Measurements from ENCODE around the gene ENTPD1.
"Not testable (repeated sequence)": the region's sequence is repeated elsewhere in the genome, so short reads cannot be mapped to it uniquely, and the experiment has no call there.

The ENTPD1 gene

GRCh38 chr10:95756041-95756761 is at the start of gene ENTPD1:
Gene ENTPD1 (plus strand): TSS chr10:95756163. CDS start chr10:95756240, 77 bp downstream.
- Histone ChIP-seq H3K27ac (ENCODE audit: low read depth, low read length) (peak within 1 kb of the TSS; percentile 84), H3K27me3 (ENCODE audit: control insufficient read depth, insufficient read depth, low read length) (no peaks in the 10 kb centered on the region), H3K36me3 (ENCODE audit: control insufficient read depth, insufficient read depth, low read length) (no peaks in the 10 kb centered on the region), H3K9ac (ENCODE audit: low read length) (peak within 1 kb of the TSS; percentile 34), H3K4me1 (ENCODE audit: control insufficient read depth, insufficient read depth, low read length) (peaks cover 24% of the 10 kb centered on the region), H3K4me3 (ENCODE audit: low read length) (peak within 1 kb of the TSS; percentile 65)

DNA sequence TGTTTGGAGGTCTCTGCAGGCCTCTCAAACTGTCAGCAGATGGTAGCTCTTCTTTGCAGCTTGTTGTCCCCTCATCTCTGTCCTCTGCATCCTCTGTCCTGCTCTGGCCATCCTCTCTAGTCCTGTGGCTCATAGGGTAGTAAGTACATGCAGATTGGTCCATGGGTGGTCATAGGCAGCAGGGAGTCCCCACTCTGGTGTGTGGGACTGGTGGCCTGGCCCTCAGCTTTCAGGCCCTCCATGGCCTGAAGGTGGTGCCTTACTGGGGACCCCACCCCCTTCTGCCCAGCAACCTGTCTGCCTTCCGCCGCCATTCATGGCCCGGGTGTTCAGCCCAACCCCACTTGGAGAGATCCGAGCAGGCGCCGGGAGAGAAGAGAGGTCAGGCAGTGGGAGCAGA is 49.4 kb upstream of the ENTPD1 start:
- Histone ChIP-seq H3K36me3 (ENCODE audit: control insufficient read depth, insufficient read depth, low read length) (no peaks in the 10 kb centered on the region), H3K9ac (ENCODE audit: low read length) (no peak overlapping the region), H3K27me3 (ENCODE audit: control insufficient read depth, insufficient read depth, low read length) (no peaks in the 10 kb centered on the region), H3K27ac (ENCODE audit: low read depth, low read length) (no peak overlapping the region), H3K4me3 (ENCODE audit: low read length) (no peak overlapping the region), H3K4me1 (ENCODE audit: control insufficient read depth, insufficient read depth, low read length) (no peaks in the 10 kb centered on the region)

- H3K4me1 ChIP-seq (ENCODE audit: control insufficient read depth, insufficient read depth, low read length): no peaks in the 10 kb centered on the region
- H3K9ac ChIP-seq (ENCODE audit: low read length): no peak overlapping the region
- H3K4me3 ChIP-seq (ENCODE audit: low read length): no peak overlapping the region
- no peaks in the 10 kb centered on the region for H3K36me3 ChIP-seq (ENCODE audit: control insufficient read depth, insufficient read depth, low read length)
- H3K27ac ChIP-seq (ENCODE audit: low read depth, low read length): no peak overlapping the region
- H3K27me3 ChIP-seq (ENCODE audit: control insufficient read depth, insufficient read depth, low read length): no peaks in the 10 kb centered on the region
Observed at GRCh38 chr10:95706990-95707389, 49.0 kb upstream of the ENTPD1 start.

- Histone ChIP-seq H3K27ac (ENCODE audit: low read depth, low read length) (no peak overlapping the region), H3K4me3 (ENCODE audit: low read length) (no peak overlapping the region), H3K9ac (ENCODE audit: low read length) (no peak overlapping the region), H3K4me1 (ENCODE audit: control insufficient read depth, insufficient read depth, low read length) (no peaks in the 10 kb centered on the region), H3K27me3 (ENCODE audit: control insufficient read depth, insufficient read depth, low read length) (no peaks in the 10 kb centered on the region), H3K36me3 (ENCODE audit: control insufficient read depth, insufficient read depth, low read length) (no peaks in the 10 kb centered on the region)
Observed at GRCh38 chr10:95711492-95711891, 44.5 kb upstream of the ENTPD1 start.

DNA sequence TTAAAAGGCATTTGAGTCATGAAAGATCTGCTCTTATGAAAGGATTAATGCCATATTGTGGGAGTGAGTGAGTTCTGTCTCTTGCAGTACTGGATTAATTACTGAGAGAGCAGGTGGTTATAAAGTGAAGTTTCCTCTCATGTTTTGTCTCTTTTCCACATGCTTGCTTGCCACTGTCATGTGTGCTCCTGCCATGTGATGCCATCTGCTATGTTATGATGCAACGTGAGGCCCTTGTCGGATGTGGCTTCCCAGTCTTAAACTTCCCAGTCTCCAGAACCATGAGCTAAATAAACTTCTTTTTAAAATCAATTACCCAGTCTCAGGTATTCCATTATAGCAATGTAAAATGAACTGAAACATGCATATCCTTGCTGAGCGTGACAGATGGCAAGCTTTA is 39.5 kb upstream of the ENTPD1 start:
- H3K4me3 ChIP-seq (ENCODE audit: low read length): no peak overlapping the region
- H3K27me3 ChIP-seq (ENCODE audit: control insufficient read depth, insufficient read depth, low read length): no peaks in the 10 kb centered on the region
- no peaks in the 10 kb centered on the region for H3K4me1 ChIP-seq (ENCODE audit: control insufficient read depth, insufficient read depth, low read length)
- H3K36me3 ChIP-seq (ENCODE audit: control insufficient read depth, insufficient read depth, low read length): no peaks in the 10 kb centered on the region
- H3K27ac ChIP-seq (ENCODE audit: low read depth, low read length): no peak overlapping the region
- H3K9ac ChIP-seq (ENCODE audit: low read length): no peak overlapping the region

DNA sequence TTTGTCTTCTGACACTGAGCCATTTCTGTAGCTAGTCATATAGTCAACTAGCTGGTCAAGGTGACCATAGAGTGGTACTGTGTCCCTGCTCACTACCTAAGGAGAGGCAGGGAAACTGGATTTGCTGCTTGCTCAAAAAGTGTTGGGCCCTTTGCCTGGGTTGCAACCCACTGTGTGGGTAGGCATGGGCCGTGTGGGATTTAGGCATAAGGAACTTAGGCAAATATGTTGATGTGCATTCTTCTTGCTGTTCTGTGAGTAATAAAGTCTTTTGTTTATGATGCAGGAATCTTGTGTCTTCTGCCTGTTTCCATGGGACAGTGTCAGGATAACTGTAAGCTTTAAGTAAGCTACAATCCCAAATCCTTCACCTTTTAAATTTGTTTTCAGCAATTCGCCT is 39.1 kb upstream of the ENTPD1 start:
- no peaks in the 10 kb centered on the region for H3K27me3 ChIP-seq (ENCODE audit: control insufficient read depth, insufficient read depth, low read length)
- no peak overlapping the region for H3K27ac ChIP-seq (ENCODE audit: low read depth, low read length)
- H3K36me3 ChIP-seq (ENCODE audit: control insufficient read depth, insufficient read depth, low read length): no peaks in the 10 kb centered on the region
- no peaks in the 10 kb centered on the region for H3K4me1 ChIP-seq (ENCODE audit: control insufficient read depth, insufficient read depth, low read length)
- H3K9ac ChIP-seq (ENCODE audit: low read length): no peak overlapping the region
- H3K4me3 ChIP-seq (ENCODE audit: low read length): no peak overlapping the region

- H3K4me3 ChIP-seq (ENCODE audit: low read length); H3K36me3 ChIP-seq (ENCODE audit: control insufficient read depth, insufficient read depth, low read length); H3K4me1 ChIP-seq (ENCODE audit: control insufficient read depth, insufficient read depth, low read length); H3K9ac ChIP-seq (ENCODE audit: low read length); H3K27me3 ChIP-seq (ENCODE audit: control insufficient read depth, insufficient read depth, low read length); H3K27ac ChIP-seq (ENCODE audit: low read depth, low read length): not testable (repeated sequence)
Observed at GRCh38 chr10:95720745-95721144, 35.2 kb upstream of the ENTPD1 start.

- H3K9ac ChIP-seq (ENCODE audit: low read length); H3K4me1 ChIP-seq (ENCODE audit: control insufficient read depth, insufficient read depth, low read length); H3K27ac ChIP-seq (ENCODE audit: low read depth, low read length); H3K27me3 ChIP-seq (ENCODE audit: control insufficient read depth, insufficient read depth, low read length); H3K4me3 ChIP-seq (ENCODE audit: low read length); H3K36me3 ChIP-seq (ENCODE audit: control insufficient read depth, insufficient read depth, low read length): not testable (repeated sequence)
Observed at GRCh38 chr10:95722496-95722895, 33.5 kb upstream of the ENTPD1 start.

- H3K27me3 ChIP-seq (ENCODE audit: control insufficient read depth, insufficient read depth, low read length): no peaks in the 10 kb centered on the region
- no peak overlapping the region for H3K9ac ChIP-seq (ENCODE audit: low read length)
- H3K4me3 ChIP-seq (ENCODE audit: low read length): no peak overlapping the region
- H3K27ac ChIP-seq (ENCODE audit: low read depth, low read length): no peak overlapping the region
- no peaks in the 10 kb centered on the region for H3K4me1 ChIP-seq (ENCODE audit: control insufficient read depth, insufficient read depth, low read length)
- H3K36me3 ChIP-seq (ENCODE audit: control insufficient read depth, insufficient read depth, low read length): no peaks in the 10 kb centered on the region
Observed at GRCh38 chr10:95728526-95728925, 27.4 kb upstream of the ENTPD1 start.

- Histone ChIP-seq H3K9ac (ENCODE audit: low read length) (no peak overlapping the region), H3K27me3 (ENCODE audit: control insufficient read depth, insufficient read depth, low read length) (no peaks in the 10 kb centered on the region), H3K27ac (ENCODE audit: low read depth, low read length) (no peak overlapping the region), H3K4me1 (ENCODE audit: control insufficient read depth, insufficient read depth, low read length) (peaks cover 3% of the 10 kb centered on the region), H3K36me3 (ENCODE audit: control insufficient read depth, insufficient read depth, low read length) (no peaks in the 10 kb centered on the region), H3K4me3 (ENCODE audit: low read length) (no peak overlapping the region)
Observed at GRCh38 chr10:95729323-95730055, 26.5 kb upstream of the ENTPD1 start.

- no peaks in the 10 kb centered on the region for H3K27me3 ChIP-seq (ENCODE audit: control insufficient read depth, insufficient read depth, low read length)
- no peak overlapping the region for H3K4me3 ChIP-seq (ENCODE audit: low read length)
- peaks cover 3% of the 10 kb centered on the region for H3K4me1 ChIP-seq (ENCODE audit: control insufficient read depth, insufficient read depth, low read length)
- H3K27ac ChIP-seq (ENCODE audit: low read depth, low read length): no peak overlapping the region
- no peak overlapping the region for H3K9ac ChIP-seq (ENCODE audit: low read length)
- H3K36me3 ChIP-seq (ENCODE audit: control insufficient read depth, insufficient read depth, low read length): no peaks in the 10 kb centered on the region
Observed at GRCh38 chr10:95730233-95730632, 25.7 kb upstream of the ENTPD1 start.

DNA sequence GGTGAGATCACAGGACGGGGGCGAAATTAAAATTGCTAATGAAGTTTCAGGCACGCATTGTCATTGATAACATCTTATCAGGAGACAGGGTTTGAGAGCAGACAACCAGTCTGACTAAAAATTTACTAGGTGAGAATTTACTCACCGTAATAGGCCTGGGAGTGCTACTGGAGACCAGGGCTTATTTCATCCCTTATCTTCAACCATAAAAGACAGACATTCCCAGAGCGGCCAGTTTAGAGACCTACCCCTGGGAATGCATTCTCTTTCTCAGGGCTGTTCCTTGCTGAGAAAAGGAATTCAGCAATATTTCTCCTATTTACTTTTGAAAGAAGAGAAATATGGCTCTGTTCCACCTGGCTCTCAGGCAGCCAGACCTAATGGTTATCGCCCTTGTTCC is 23.1 kb upstream of the ENTPD1 start:
- H3K9ac ChIP-seq (ENCODE audit: low read length); H3K4me1 ChIP-seq (ENCODE audit: control insufficient read depth, insufficient read depth, low read length); H3K4me3 ChIP-seq (ENCODE audit: low read length): not testable (repeated sequence)

DNA sequence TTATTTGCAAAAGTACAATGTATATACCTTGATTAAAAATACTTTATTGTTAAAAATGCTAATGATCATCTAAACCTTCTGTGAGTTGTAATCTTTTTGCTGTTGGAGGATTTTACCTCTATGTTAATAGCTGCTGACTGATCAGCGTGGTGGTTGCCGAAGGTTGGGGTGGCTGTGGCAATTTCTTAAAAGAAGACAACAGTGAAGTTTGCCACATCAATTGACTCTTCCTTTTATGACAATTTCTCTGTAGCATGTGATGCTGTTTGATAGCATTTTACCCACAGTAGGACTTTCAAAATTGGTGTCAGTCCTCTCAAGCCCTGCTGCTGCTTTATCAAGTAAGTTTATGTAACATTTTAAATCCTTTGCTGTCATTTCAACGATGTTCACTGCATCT is 16.9 kb upstream of the ENTPD1 start:
- Histone ChIP-seq H3K27me3 (ENCODE audit: control insufficient read depth, insufficient read depth, low read length) (no peaks in the 10 kb centered on the region), H3K27ac (ENCODE audit: low read depth, low read length) (no peak overlapping the region), H3K9ac (ENCODE audit: low read length) (no peak overlapping the region), H3K36me3 (ENCODE audit: control insufficient read depth, insufficient read depth, low read length) (no peaks in the 10 kb centered on the region), H3K4me3 (ENCODE audit: low read length) (no peak overlapping the region), H3K4me1 (ENCODE audit: control insufficient read depth, insufficient read depth, low read length) (peaks cover 15% of the 10 kb centered on the region)

More for the DNA sequence above, 23.1 kb upstream of the ENTPD1 start:
- H3K27me3 ChIP-seq (ENCODE audit: control insufficient read depth, insufficient read depth, low read length); H3K27ac ChIP-seq (ENCODE audit: low read depth, low read length); H3K36me3 ChIP-seq (ENCODE audit: control insufficient read depth, insufficient read depth, low read length): not testable (repeated sequence)

Data from rectal smooth muscle tissue (tissue), 1 donor.